SK-N-SH (cell line): ENCODE measurements around the gene ZC3H18. TPM values are rescaled to one million over a fixed set of nuclear protein-coding genes. Genes with fewer than 3 reads are reported as not detected.

Experiments
- CTCF ChIA-PET: fragments of 300-600, 350-600 bp; formaldehyde crosslinking; extraction: SDS; loops from one replicate; lab custom pipeline; 2021; lab: Yijun Ruan, JAX
- POLR2A ChIA-PET: fragments of 350-600 bp; sonication (Branson Sonifier 250); formaldehyde crosslinking; extraction: SDS; loops from one replicate; lab custom pipeline; 2020; ENCODE audit warnings: antibody characterized with exemption, inconsistent platforms; lab: Yijun Ruan, JAX
- DNase-seq: peaks from one replicate; pipeline ENCODE4 v3.0.0; 2012
- H2AFZ ChIP-seq: fragments of 200-600 bp; sonication (generic); 2 replicates; pipeline ENCODE4 v1.8.1; 2016; ENCODE audit warnings: antibody characterized with exemption, mild to moderate bottlenecking, low read depth
- H3F3A ChIP-seq: fragments of 200-600 bp; sonication (generic); replicated peaks from 2 replicates; pipeline ENCODE3; 2016; ENCODE audit warnings: antibody characterized with exemption, mild to moderate bottlenecking; ENCODE audit not compliant: insufficient read depth
- H3K27ac ChIP-seq, 2 experiments: fragments of 200-500 bp in 1 of 2; fragments of 200-600 bp in 1 of 2; sonication (Bioruptor generic) in 1 of 2; sonication (generic), shearing (Covaris generic) in 1 of 2; 2 replicates each; pipeline versions ENCODE4 v1.5.1 to v1.6.1; 2014 to 2016; ENCODE audit warnings: low read depth in 2 of 2, inconsistent platforms in 1 of 2, low read length in 1 of 2, mild to moderate bottlenecking in 1 of 2, mixed read lengths in 1 of 2
- H3K27me3 ChIP-seq: fragments of 200-600 bp; sonication (generic), shearing (Covaris generic); 2 replicates; pipeline ENCODE4 v1.6.1; 2016; ENCODE audit warnings: mixed run types; ENCODE audit not compliant: insufficient read depth
- H3K36me3 ChIP-seq, 2 experiments: fragments of 200-500 bp in 1 of 2; fragments of 200-600 bp in 1 of 2; sonication (Bioruptor generic) in 1 of 2; sonication (generic) in 1 of 2; replicated peaks in 1 of 2; 2 replicates each; pipeline versions ENCODE3 to v1.5.1; 2014 to 2016; ENCODE audit warnings: low read length in 1 of 2, mild to moderate bottlenecking in 1 of 2; ENCODE audit not compliant: insufficient read depth in 2 of 2, control insufficient read depth in 1 of 2
- H3K4me1 ChIP-seq, 2 experiments: fragments of 200-500 bp in 1 of 2; fragments of 200-600 bp in 1 of 2; sonication (Bioruptor generic) in 1 of 2; sonication (generic), shearing (Covaris generic) in 1 of 2; 2 replicates each; pipeline versions ENCODE4 v1.5.1 to v1.6.1; 2014 to 2016; ENCODE audit warnings: low read depth in 1 of 2, low read length in 1 of 2, mixed run types in 1 of 2; ENCODE audit not compliant: insufficient read depth in 2 of 2, control insufficient read depth in 1 of 2
- H3K4me2 ChIP-seq: fragments of 200-600 bp; sonication (generic), shearing (Covaris generic); 2 replicates; pipeline ENCODE4 v1.6.1; 2017; ENCODE audit warnings: mixed run types
- H3K4me3 ChIP-seq, 2 experiments: fragments of 200-500 bp in 1 of 2; fragments of 200-600 bp in 1 of 2; sonication (Bioruptor generic) in 1 of 2; sonication (generic), shearing (Covaris generic) in 1 of 2; 2 replicates each; pipeline versions ENCODE4 v1.5.1 to v1.8.1; 2014 to 2016; ENCODE audit warnings: low read depth in 2 of 2, inconsistent platforms in 1 of 2, low read length in 1 of 2, mild to moderate bottlenecking in 1 of 2, mixed read lengths in 1 of 2, moderate library complexity in 1 of 2
- H3K79me2 ChIP-seq: fragments of 200-600 bp; sonication (generic); 2 replicates; pipeline ENCODE4 v1.8.1; 2017; ENCODE audit warnings: mild to moderate bottlenecking; ENCODE audit not compliant: insufficient read depth
- H3K9ac ChIP-seq: fragments of 200-600 bp; sonication (generic); 2 replicates; pipeline ENCODE4 v1.6.1; 2017; ENCODE audit warnings: mixed run types
- H3K9me2 ChIP-seq: fragments of 200-600 bp; sonication (generic); 2 replicates; pipeline ENCODE4 v1.6.1; 2017; ENCODE audit warnings: mixed run types
- H3K9me3 ChIP-seq: fragments of 200-600 bp; sonication (generic); 2 replicates; pipeline ENCODE4 v1.6.1; 2017; ENCODE audit warnings: mixed run types, mild to moderate bottlenecking, moderate library complexity
- H4K20me1 ChIP-seq: fragments of 200-600 bp; sonication (generic); 2 replicates; pipeline ENCODE4 v1.6.1; 2017; ENCODE audit warnings: mild to moderate bottlenecking, mixed run types; ENCODE audit not compliant: insufficient read depth
- CHD2 ChIP-seq: fragments of 150-350 bp; IDR thresholded peaks from 2 replicates; pipeline ENCODE4 v1.6.1; 2018; ENCODE audit warnings: low read length; ENCODE audit not compliant: partially characterized antibody
- ELF1 ChIP-seq: IDR thresholded peaks from 2 replicates; pipeline ENCODE4 v1.4.0; 2012
- EP300 ChIP-seq, 2 experiments: IDR thresholded peaks; 2 replicates each; pipeline versions ENCODE4 v1.4.0 to v1.6.1; 2012; ENCODE audit warnings: borderline replicate concordance in 1 of 2, low read depth in 1 of 2, low read length in 1 of 2
- FOSL2 ChIP-seq: IDR thresholded peaks from 2 replicates; pipeline ENCODE4 v1.4.0; 2012; ENCODE audit warnings: low read depth, mild to moderate bottlenecking, moderate library complexity, borderline replicate concordance
- FOXJ3 ChIP-seq: sonication (generic); formaldehyde crosslinking; IDR thresholded peaks from 2 replicates; pipeline ENCODE4 v1.5.1; 2020; ENCODE audit warnings: mild to moderate bottlenecking, missing genetic modification reagents
- FOXM1 ChIP-seq: IDR thresholded peaks from 2 replicates; pipeline ENCODE4 v1.4.0; 2012; ENCODE audit warnings: low read depth, mild to moderate bottlenecking
- MXI1 ChIP-seq: IDR thresholded peaks from 2 replicates; pipeline ENCODE4 v1.6.1; 2012; ENCODE audit warnings: mild to moderate bottlenecking, low read depth, low read length, improper control_type of control experiment
- NFIC ChIP-seq: IDR thresholded peaks from 2 replicates; pipeline ENCODE4 v1.4.0; 2012; ENCODE audit warnings: borderline replicate concordance
- NRF1 ChIP-seq: IDR thresholded peaks from 2 replicates; pipeline ENCODE4 v1.6.1; 2012; ENCODE audit warnings: low read depth, mild to moderate bottlenecking, low read length
- RCOR1 ChIP-seq: fragments of 150-350 bp; IDR thresholded peaks from 2 replicates; pipeline ENCODE4 v1.6.1; 2017; ENCODE audit warnings: antibody characterized with exemption, low read length
- RFX5 ChIP-seq: IDR thresholded peaks from 2 replicates; pipeline ENCODE4 v1.6.1; 2012; ENCODE audit warnings: mild to moderate bottlenecking, improper control_type of control experiment, low read length
- SIN3A ChIP-seq: IDR thresholded peaks from 2 replicates; pipeline ENCODE4 v1.6.1; 2012; ENCODE audit warnings: low read depth, mild to moderate bottlenecking, low read length, moderate library complexity, borderline replicate concordance
- SMC3 ChIP-seq: IDR thresholded peaks from 2 replicates; pipeline ENCODE4 v1.6.1; 2012; ENCODE audit warnings: low read depth, low read length, improper control_type of control experiment
- TAF1 ChIP-seq: IDR thresholded peaks from 2 replicates; pipeline ENCODE4 v1.6.1; 2012; ENCODE audit warnings: low read depth, mild to moderate bottlenecking, low read length, moderate library complexity, borderline replicate concordance
- TCF12 ChIP-seq: IDR thresholded peaks from 2 replicates; pipeline ENCODE4 v1.4.0; 2012
- TEAD4 ChIP-seq: IDR thresholded peaks from 2 replicates; pipeline ENCODE4 v1.4.0; 2012; ENCODE audit warnings: mild to moderate bottlenecking, borderline replicate concordance; ENCODE audit not compliant: insufficient read depth
- YY1 ChIP-seq: IDR thresholded peaks from 2 replicates; pipeline ENCODE4 v1.4.0; 2012; ENCODE audit warnings: low read depth, mild to moderate bottlenecking
- WGBS: methylation state at CpG from one replicate; pipeline ENCODE4 v1.1.6; 2017; ENCODE audit warnings: low lambda C conversion rate; 5-methylcytosine and 5-hydroxymethylcytosine counted together
- polyA plus RNA-seq, 3 experiments: library from polyadenylated mRNA; depleted of rRNA; stranded (reverse); fragments of >200 nt; gene quantifications; 2 replicates each; pipeline ENCODE4 v1.2.3, GENCODE V29; 2012
- TF ChIP-seq, protein P1 (sequence below): IDR thresholded peaks from 2 replicates; pipeline ENCODE4 v1.4.0; 2012; ENCODE audit warnings: low read depth, borderline replicate concordance
- TF ChIP-seq, protein P2 (sequence below): IDR thresholded peaks from 2 replicates; pipeline ENCODE4 v1.4.0; 2012; ENCODE audit warnings: low read depth, borderline replicate concordance
- TF ChIP-seq, protein P3 (sequence below): fragments of 150-350 bp; IDR thresholded peaks from 2 replicates; pipeline ENCODE4 v1.6.1; 2017; ENCODE audit warnings: antibody characterized with exemption, low read length, low read depth, borderline replicate concordance
- TF ChIP-seq, protein P4 (sequence below): IDR thresholded peaks from 2 replicates; pipeline ENCODE4 v1.6.1; 2012; ENCODE audit warnings: mild to moderate bottlenecking, low read depth, low read length, moderate library complexity

ZC3H18 gene
- polyA plus RNA-seq, 1 of the 3 experiments (the other 2 are of a cell fraction) = 32.7 TPM

DNA sequence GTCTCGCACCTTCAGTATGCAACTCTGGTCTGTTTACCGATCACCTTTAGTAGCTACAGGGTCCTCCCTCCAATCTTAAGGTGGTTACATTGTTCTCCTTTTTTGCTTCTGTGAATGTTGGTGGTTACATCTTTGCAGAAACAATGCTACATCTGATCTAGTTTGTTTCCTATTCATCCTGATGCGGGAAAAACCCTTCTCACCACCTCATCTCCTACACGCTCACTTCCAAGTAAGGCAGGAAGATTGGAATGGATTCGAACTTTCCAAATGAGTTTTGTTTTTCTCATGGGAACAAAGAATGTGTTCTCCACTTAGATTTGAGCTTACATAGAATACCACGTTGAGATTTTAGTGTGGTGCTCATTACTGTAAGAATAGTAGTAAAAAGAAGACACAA is 14.5 kb downstream of the ZC3H18 start:
- Histone ChIP-seq H3K9me3 (no peaks in the 10 kb centered on the region), H4K20me1 (peaks cover 45% of the 10 kb centered on the region)

DNA sequence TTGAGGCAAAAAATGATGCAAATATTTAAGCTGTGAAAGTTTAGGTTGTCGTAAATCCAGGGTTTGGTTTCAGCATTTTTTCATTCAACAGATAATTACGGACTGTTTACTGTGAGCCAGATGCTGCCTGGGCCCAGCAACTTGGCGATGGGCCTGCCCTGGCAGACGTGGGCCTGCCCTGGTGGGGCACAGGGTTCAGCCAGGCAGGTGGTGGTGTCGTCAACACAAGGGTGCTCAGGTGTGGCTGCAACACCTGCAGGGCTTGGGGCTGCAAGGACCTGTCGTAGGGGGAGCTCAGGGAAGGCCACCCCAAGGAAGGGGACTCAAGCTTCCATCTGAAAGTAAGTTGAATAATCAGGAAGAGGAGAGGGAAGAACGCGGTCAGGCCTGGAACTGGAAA is 15.1 kb downstream of the ZC3H18 start:
- H3K79me2 ChIP-seq = peaks cover 53% of the 10 kb centered on the region
- no peaks in the 10 kb centered on the region for H3K9me3 ChIP-seq
- H3F3A ChIP-seq = no peaks in the 10 kb centered on the region
- ChIA-PET POLR2A (no interaction called here), CTCF (no interaction called here)
- H3K9ac ChIP-seq = no peak overlapping the region
- no peak overlapping the region for H2AFZ ChIP-seq
- H3K27ac ChIP-seq = no peak overlapping the region
- H3K4me3 ChIP-seq = no peak overlapping the region
- H3K4me2 ChIP-seq = no peak overlapping the region
- H3K4me1 ChIP-seq = no peaks in the 10 kb centered on the region
- DNase-seq = no peak
- no peaks in the 10 kb centered on the region for H3K9me2 ChIP-seq
- peaks cover 26 to 55% of the 10 kb centered on the region in 2 experiments for H3K36me3 ChIP-seq
- 96% methylated on average over 8 of the region's 8 CpGs for WGBS
- peaks cover 41% of the 10 kb centered on the region for H4K20me1 ChIP-seq
- no peaks in the 10 kb centered on the region for H3K27me3 ChIP-seq
- TF ChIP-seq TCF12 (no peak), NFIC (no peak), NRF1 (no peak), SMC3 (no peak), EP300 (IDR thresholded peaks at IDR 0.05; ENCODE audit: borderline replicate concordance in 1 of 2, low read depth in 1 of 2, low read length in 1 of 2) (no peak), TEAD4 (no peak), FOSL2 (no peak), YY1 (no peak)
- TF ChIP-seq, protein P1, sequence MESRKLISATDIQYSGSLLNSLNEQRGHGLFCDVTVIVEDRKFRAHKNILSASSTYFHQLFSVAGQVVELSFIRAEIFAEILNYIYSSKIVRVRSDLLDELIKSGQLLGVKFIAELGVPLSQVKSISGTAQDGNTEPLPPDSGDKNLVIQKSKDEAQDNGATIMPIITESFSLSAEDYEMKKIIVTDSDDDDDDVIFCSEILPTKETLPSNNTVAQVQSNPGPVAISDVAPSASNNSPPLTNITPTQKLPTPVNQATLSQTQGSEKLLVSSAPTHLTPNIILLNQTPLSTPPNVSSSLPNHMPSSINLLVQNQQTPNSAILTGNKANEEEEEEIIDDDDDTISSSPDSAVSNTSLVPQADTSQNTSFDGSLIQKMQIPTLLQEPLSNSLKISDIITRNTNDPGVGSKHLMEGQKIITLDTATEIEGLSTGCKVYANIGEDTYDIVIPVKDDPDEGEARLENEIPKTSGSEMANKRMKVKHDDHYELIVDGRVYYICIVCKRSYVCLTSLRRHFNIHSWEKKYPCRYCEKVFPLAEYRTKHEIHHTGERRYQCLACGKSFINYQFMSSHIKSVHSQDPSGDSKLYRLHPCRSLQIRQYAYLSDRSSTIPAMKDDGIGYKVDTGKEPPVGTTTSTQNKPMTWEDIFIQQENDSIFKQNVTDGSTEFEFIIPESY = no peak
- TF ChIP-seq, protein P2, sequence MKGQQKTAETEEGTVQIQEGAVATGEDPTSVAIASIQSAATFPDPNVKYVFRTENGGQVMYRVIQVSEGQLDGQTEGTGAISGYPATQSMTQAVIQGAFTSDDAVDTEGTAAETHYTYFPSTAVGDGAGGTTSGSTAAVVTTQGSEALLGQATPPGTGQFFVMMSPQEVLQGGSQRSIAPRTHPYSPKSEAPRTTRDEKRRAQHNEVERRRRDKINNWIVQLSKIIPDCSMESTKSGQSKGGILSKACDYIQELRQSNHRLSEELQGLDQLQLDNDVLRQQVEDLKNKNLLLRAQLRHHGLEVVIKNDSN = no peak

More for the DNA sequence above, 14.5 kb downstream of the ZC3H18 start:
- no peak for DNase-seq
- H3K4me1 ChIP-seq = no peaks in the 10 kb centered on the region
- H3K79me2 ChIP-seq = peaks cover 57% of the 10 kb centered on the region
- H3K27ac ChIP-seq = no peak overlapping the region
- TF ChIP-seq FOXM1 (no peak), NRF1 (no peak), RCOR1 (no peak), FOSL2 (no peak), NFIC (no peak), TAF1 (no peak), EP300 (IDR thresholded peaks at IDR 0.05; ENCODE audit: borderline replicate concordance in 1 of 2, low read depth in 1 of 2, low read length in 1 of 2) (no peak), FOXJ3 (CRISPR knock-in tag) (no peak), SMC3 (no peak), TEAD4 (no peak), RFX5 (no peak), MXI1 (no peak), CHD2 (no peak), ELF1 (no peak), SIN3A (no peak)
- TF ChIP-seq, protein P3, sequence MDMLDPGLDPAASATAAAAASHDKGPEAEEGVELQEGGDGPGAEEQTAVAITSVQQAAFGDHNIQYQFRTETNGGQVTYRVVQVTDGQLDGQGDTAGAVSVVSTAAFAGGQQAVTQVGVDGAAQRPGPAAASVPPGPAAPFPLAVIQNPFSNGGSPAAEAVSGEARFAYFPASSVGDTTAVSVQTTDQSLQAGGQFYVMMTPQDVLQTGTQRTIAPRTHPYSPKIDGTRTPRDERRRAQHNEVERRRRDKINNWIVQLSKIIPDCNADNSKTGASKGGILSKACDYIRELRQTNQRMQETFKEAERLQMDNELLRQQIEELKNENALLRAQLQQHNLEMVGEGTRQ = no peak
- TF ChIP-seq, protein P4, sequence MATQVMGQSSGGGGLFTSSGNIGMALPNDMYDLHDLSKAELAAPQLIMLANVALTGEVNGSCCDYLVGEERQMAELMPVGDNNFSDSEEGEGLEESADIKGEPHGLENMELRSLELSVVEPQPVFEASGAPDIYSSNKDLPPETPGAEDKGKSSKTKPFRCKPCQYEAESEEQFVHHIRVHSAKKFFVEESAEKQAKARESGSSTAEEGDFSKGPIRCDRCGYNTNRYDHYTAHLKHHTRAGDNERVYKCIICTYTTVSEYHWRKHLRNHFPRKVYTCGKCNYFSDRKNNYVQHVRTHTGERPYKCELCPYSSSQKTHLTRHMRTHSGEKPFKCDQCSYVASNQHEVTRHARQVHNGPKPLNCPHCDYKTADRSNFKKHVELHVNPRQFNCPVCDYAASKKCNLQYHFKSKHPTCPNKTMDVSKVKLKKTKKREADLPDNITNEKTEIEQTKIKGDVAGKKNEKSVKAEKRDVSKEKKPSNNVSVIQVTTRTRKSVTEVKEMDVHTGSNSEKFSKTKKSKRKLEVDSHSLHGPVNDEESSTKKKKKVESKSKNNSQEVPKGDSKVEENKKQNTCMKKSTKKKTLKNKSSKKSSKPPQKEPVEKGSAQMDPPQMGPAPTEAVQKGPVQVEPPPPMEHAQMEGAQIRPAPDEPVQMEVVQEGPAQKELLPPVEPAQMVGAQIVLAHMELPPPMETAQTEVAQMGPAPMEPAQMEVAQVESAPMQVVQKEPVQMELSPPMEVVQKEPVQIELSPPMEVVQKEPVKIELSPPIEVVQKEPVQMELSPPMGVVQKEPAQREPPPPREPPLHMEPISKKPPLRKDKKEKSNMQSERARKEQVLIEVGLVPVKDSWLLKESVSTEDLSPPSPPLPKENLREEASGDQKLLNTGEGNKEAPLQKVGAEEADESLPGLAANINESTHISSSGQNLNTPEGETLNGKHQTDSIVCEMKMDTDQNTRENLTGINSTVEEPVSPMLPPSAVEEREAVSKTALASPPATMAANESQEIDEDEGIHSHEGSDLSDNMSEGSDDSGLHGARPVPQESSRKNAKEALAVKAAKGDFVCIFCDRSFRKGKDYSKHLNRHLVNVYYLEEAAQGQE = no peak
- CTCF ChIA-PET = no interaction called here
- H3K9ac ChIP-seq = no peak overlapping the region
- no peaks in the 10 kb centered on the region for H3F3A ChIP-seq
- WGBS = 87% methylated on average over 6 of the region's 6 CpGs
- H3K36me3 ChIP-seq = peaks cover 24 to 54% of the 10 kb centered on the region in 2 experiments
- H3K9me2 ChIP-seq = no peaks in the 10 kb centered on the region
- no peak overlapping the region for H3K4me2 ChIP-seq
- H3K4me3 ChIP-seq = no peak overlapping the region
- no peak overlapping the region for H2AFZ ChIP-seq
- POLR2A ChIA-PET = no interaction called here
- H3K27me3 ChIP-seq = no peaks in the 10 kb centered on the region
